ENCODE results near the gene PIGN. TPM values are rescaled to one million over a fixed set of nuclear protein-coding genes. Genes with fewer than 3 reads are reported as not detected.

The PIGN gene
- total and polyA plus RNA-seq, 2 donors (not counting 1 experiment from before 2014, with no cell fraction given), result 2.7 to 37.3 TPM

- no peaks in the 10 kb centered on the region for H3K27me3 ChIP-seq (replicated peaks in 1 of 4; ENCODE audit: control extremely low read depth in 1 of 4, control insufficient read depth in 3 of 4, insufficient read depth in 4 of 4, low read length in 3 of 4)
These were observed 84.6 kb downstream of the PIGN start for GRCh38 chr18:62102221-62102620.

GRCh38 chr18:62101321-62101721 lies 85.5 kb downstream of the PIGN start:
- no peaks in the 10 kb centered on the region for H3K4me1 Mint-ChIP-seq
- H2AFZ ChIP-seq (ENCODE audit: insufficient read depth, low read depth, low read length, poor library complexity, severe bottlenecking), result no peak overlapping the region
- no peak for DNase-seq
- intact Hi-C loops (cut with micrococcal nuclease), result no loop called here
- H3K4me3 ChIP-seq (ENCODE audit: control extremely low read depth in 1 of 5, extremely low read depth in 1 of 5, insufficient read depth in 1 of 5, low read depth in 2 of 5, low read length in 4 of 5), result no peak overlapping the region
- no peak overlapping the region for H3K4me3 Mint-ChIP-seq
- ChIA-PET POLR2A (no interaction called here), CTCF (no interaction called here)
- H3K4me1 ChIP-seq (ENCODE audit: control insufficient read depth in 2 of 2, insufficient read depth in 2 of 2, low read length in 2 of 2), result no peaks in the 10 kb centered on the region
- H3K27ac ChIP-seq (ENCODE audit: low read length in 2 of 2), result no peak overlapping the region
- no peaks in the 10 kb centered on the region for H3K9me3 ChIP-seq (ENCODE audit: control extremely low read depth in 1 of 3, control insufficient read depth in 2 of 3, insufficient read depth in 1 of 3, low read length in 2 of 3)
- TF ChIP-seq EZH2 (IDR thresholded peaks at IDR 0.05; ENCODE audit: borderline replicate concordance, insufficient read depth, low read depth, low read length, poor library complexity, severe bottlenecking) (no peak), CTCF (IDR thresholded peaks at IDR 0.05) (no peak)
- peaks cover 3% of the 10 kb centered on the region for H3K9me3 Mint-ChIP-seq (ENCODE audit: insufficient read depth)
- H3K27me3 ChIP-seq (replicated peaks in 1 of 4; ENCODE audit: control extremely low read depth in 1 of 4, control insufficient read depth in 3 of 4, insufficient read depth in 4 of 4, low read length in 3 of 4), result no peaks in the 10 kb centered on the region
- H3K27me3 Mint-ChIP-seq, result no peaks in the 10 kb centered on the region
- H3K27ac Mint-ChIP-seq, result no peak overlapping the region
- ATAC-seq (ENCODE audit: low read depth), result no peak
- H4K20me1 ChIP-seq (ENCODE audit: control insufficient read depth, insufficient read depth, low read length, poor library complexity, severe bottlenecking), result no peaks in the 10 kb centered on the region
- H3K36me3 ChIP-seq (replicated peaks in 1 of 2; ENCODE audit: control extremely low read depth in 1 of 2, control insufficient read depth in 1 of 2, extremely low read depth in 1 of 2, insufficient read depth in 2 of 2, low read length in 1 of 2), result peaks cover 12 to 19% of the 10 kb centered on the region in 2 experiments
- no peaks in the 10 kb centered on the region for H3K79me2 ChIP-seq (ENCODE audit: control insufficient read depth, insufficient read depth, low read length)
- no peak overlapping the region for H3K4me2 ChIP-seq (replicated peaks; ENCODE audit: low read depth, low read length, poor library complexity, severe bottlenecking)
- H3K9ac ChIP-seq (ENCODE audit: low read length), result no peak overlapping the region
- no CpG with 5 or more reads among the region's 1 CpG for WGBS (ENCODE audit: insufficient coverage)

More at GRCh38 chr18:62102221-62102620, 84.6 kb downstream of the PIGN start:
- Histone ChIP-seq H3K36me3 (replicated peaks in 1 of 2; ENCODE audit: control extremely low read depth in 1 of 2, control insufficient read depth in 1 of 2, extremely low read depth in 1 of 2, insufficient read depth in 2 of 2, low read length in 1 of 2) (peaks cover 12 to 19% of the 10 kb centered on the region in 2 experiments), H3K27ac (ENCODE audit: low read length in 2 of 2) (no peak overlapping the region), H3K4me3 (ENCODE audit: control extremely low read depth in 1 of 5, extremely low read depth in 1 of 5, insufficient read depth in 1 of 5, low read depth in 2 of 5, low read length in 4 of 5) (no peak overlapping the region), H3K79me2 (ENCODE audit: control insufficient read depth, insufficient read depth, low read length) (no peaks in the 10 kb centered on the region), H3K9me3 (ENCODE audit: control extremely low read depth in 1 of 3, control insufficient read depth in 2 of 3, insufficient read depth in 1 of 3, low read length in 2 of 3) (no peaks in the 10 kb centered on the region), H4K20me1 (ENCODE audit: control insufficient read depth, insufficient read depth, low read length, poor library complexity, severe bottlenecking) (no peaks in the 10 kb centered on the region), H3K9ac (ENCODE audit: low read length) (no peak overlapping the region), H2AFZ (ENCODE audit: insufficient read depth, low read depth, low read length, poor library complexity, severe bottlenecking) (no peak overlapping the region), H3K4me1 (ENCODE audit: control insufficient read depth in 2 of 2, insufficient read depth in 2 of 2, low read length in 2 of 2) (no peaks in the 10 kb centered on the region), H3K4me2 (replicated peaks; ENCODE audit: low read depth, low read length, poor library complexity, severe bottlenecking) (no peak overlapping the region)
- ATAC-seq (ENCODE audit: low read depth), result no peak
- intact Hi-C loops (cut with micrococcal nuclease), result no loop called here
- Mint-ChIP-seq H3K4me3 (no peak overlapping the region), H3K27me3 (no peaks in the 10 kb centered on the region), H3K4me1 (no peaks in the 10 kb centered on the region), H3K27ac (no peak overlapping the region), H3K9me3 (ENCODE audit: insufficient read depth) (peaks cover 3% of the 10 kb centered on the region)
- CTCF ChIA-PET, result no interaction called here
- POLR2A ChIA-PET, result no interaction called here
- no peak for DNase-seq
- 11% methylated on average over 1 of the region's 1 CpG for WGBS (ENCODE audit: insufficient coverage)
- TF ChIP-seq CTCF (IDR thresholded peaks at IDR 0.05) (no peak), EZH2 (IDR thresholded peaks at IDR 0.05; ENCODE audit: borderline replicate concordance, insufficient read depth, low read depth, low read length, poor library complexity, severe bottlenecking) (no peak)

All from B cell (primary cell).